ENCODE results near the gene DGKB. TPM values are rescaled to one million over a fixed set of nuclear protein-coding genes. Genes with fewer than 3 reads are reported as not detected.

Gene DGKB
- polyA plus RNA-seq, 2 of the 4 experiments (the other 2 are of a cell fraction): 0.01 TPM; not detected in 1

DNA sequence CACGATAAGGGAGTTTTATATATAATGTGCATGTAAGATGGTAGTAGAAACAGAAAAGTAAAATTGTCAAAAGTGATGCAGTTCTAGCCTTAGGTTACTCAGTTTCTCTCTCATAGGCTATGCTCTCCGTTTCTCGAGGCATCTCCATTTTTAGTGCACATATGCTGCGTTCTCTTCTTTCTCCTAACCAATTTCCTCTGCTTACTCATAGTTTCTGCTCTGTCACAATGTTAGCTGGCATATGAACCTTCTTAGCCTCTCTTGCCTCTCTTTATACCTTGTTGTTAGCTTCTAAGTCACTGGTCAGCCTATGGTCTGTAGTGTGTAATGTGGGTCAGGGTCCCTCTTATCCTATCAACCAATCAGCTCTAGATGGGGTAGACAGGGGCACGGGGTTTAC is 632.5 kb downstream of the DGKB start:
- H3K4me3 ChIP-seq: no peak overlapping the region
- no peak overlapping the region for H3K27ac ChIP-seq
- POLR2A ChIA-PET: no interaction called here
- no peaks in the 10 kb centered on the region for H3K9me3 ChIP-seq
- H3K4me1 ChIP-seq: no peaks in the 10 kb centered on the region
- DNase-seq (ENCODE audit: low read depth in 1 of 2, low spot score in 1 of 2): no peak
- CTCF ChIA-PET: interaction anchor here (0.9 kb wide), 1 partner anchor 186 kb away, joined by 4 read pairs; no protein-coding TSS in a partner anchor
- no peak for TF ChIP-seq MYC (IDR thresholded peaks at IDR 0.05; ENCODE audit: borderline replicate concordance, low read length)
- no peak for TF ChIP-seq RAD21 (conservative IDR thresholded peaks at IDR 0.05 in 1 of 2, IDR thresholded peaks at IDR 0.05 in 1 of 2)
- no peak for TF ChIP-seq CEBPB (IDR thresholded peaks at IDR 0.05)
- TF ChIP-seq BHLHE40 (IDR thresholded peaks at IDR 0.05; ENCODE audit: low read depth, low read length): no peak
- TF ChIP-seq CBX8 (IDR thresholded peaks at IDR 0.05): no peak
- no peak for TF ChIP-seq ZFP36 (IDR thresholded peaks at IDR 0.05; ENCODE audit: borderline replicate concordance, partially characterized antibody)
- TF ChIP-seq CBX2 (IDR thresholded peaks at IDR 0.05; ENCODE audit: borderline replicate concordance, low read depth): no peak
- TF ChIP-seq POLR2AphosphoS2 (conservative IDR thresholded peaks at IDR 0.05; ENCODE audit: low read length): no peak
- TF ChIP-seq NPAS2 (CRISPR knock-in tag; IDR thresholded peaks at IDR 0.05; ENCODE audit: borderline replicate concordance): no peak
- TF ChIP-seq RARB (CRISPR knock-in tag; IDR thresholded peaks at IDR 0.05): no peak
- TF ChIP-seq ZC3H11A (IDR thresholded peaks at IDR 0.05): no peak
- no peak for TF ChIP-seq FOXS1 (CRISPR knock-in tag; IDR thresholded peaks at IDR 0.05)
- TF ChIP-seq CHD2 (IDR thresholded peaks at IDR 0.05; ENCODE audit: low read length, partially characterized antibody): no peak
- TF ChIP-seq, protein P1, sequence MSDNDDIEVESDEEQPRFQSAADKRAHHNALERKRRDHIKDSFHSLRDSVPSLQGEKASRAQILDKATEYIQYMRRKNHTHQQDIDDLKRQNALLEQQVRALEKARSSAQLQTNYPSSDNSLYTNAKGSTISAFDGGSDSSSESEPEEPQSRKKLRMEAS (IDR thresholded peaks at IDR 0.05): no peak
- TF ChIP-seq, protein P2, sequence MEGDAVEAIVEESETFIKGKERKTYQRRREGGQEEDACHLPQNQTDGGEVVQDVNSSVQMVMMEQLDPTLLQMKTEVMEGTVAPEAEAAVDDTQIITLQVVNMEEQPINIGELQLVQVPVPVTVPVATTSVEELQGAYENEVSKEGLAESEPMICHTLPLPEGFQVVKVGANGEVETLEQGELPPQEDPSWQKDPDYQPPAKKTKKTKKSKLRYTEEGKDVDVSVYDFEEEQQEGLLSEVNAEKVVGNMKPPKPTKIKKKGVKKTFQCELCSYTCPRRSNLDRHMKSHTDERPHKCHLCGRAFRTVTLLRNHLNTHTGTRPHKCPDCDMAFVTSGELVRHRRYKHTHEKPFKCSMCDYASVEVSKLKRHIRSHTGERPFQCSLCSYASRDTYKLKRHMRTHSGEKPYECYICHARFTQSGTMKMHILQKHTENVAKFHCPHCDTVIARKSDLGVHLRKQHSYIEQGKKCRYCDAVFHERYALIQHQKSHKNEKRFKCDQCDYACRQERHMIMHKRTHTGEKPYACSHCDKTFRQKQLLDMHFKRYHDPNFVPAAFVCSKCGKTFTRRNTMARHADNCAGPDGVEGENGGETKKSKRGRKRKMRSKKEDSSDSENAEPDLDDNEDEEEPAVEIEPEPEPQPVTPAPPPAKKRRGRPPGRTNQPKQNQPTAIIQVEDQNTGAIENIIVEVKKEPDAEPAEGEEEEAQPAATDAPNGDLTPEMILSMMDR (IDR thresholded peaks at IDR 0.05): no peak
- TF ChIP-seq RNF2 (IDR thresholded peaks at IDR 0.05; ENCODE audit: borderline replicate concordance, low read depth): no peak
- FAIRE-seq: no peak
- ATAC-seq: no peak
- 9% methylated on average over 5 of the region's 5 CpGs for WGBS (ENCODE audit: missing lambda C conversion rate)
- no peak overlapping the region for H3K4me2 ChIP-seq

DNA sequence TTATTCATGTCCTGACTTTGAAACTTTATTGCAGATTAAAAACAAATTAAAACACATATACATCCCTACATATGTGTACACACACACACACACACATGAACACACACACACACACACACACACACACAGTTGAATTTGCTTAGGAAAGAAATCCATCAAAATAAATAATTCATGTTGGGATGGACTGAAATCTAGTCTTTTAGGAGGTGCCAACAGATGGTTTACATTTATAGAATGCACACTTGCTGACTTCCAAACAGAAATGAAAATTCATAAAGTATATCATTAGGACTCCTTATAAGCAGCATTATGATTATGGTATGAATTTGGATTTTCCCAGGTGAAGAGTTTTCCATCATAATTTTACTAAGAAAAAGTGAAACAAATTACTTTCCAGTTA is 642.5 kb downstream of the DGKB start:
- DNase-seq (ENCODE audit: low read depth in 1 of 2, low spot score in 1 of 2) (no peak), FAIRE-seq (no peak), ATAC-seq (no peak)
- H3K9me3 ChIP-seq: no peaks in the 10 kb centered on the region
- no peak overlapping the region for H3K4me3 ChIP-seq
- H3K4me2 ChIP-seq: no peak overlapping the region
- no peaks in the 10 kb centered on the region for H3K4me1 ChIP-seq
- POLR2A ChIA-PET: no interaction called here
- no peak for TF ChIP-seq NR3C1 (IDR thresholded peaks at IDR 0.05)
- TF ChIP-seq, protein P3, sequence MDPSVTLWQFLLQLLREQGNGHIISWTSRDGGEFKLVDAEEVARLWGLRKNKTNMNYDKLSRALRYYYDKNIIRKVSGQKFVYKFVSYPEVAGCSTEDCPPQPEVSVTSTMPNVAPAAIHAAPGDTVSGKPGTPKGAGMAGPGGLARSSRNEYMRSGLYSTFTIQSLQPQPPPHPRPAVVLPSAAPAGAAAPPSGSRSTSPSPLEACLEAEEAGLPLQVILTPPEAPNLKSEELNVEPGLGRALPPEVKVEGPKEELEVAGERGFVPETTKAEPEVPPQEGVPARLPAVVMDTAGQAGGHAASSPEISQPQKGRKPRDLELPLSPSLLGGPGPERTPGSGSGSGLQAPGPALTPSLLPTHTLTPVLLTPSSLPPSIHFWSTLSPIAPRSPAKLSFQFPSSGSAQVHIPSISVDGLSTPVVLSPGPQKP (IDR thresholded peaks at IDR 0.05; ENCODE audit: low read depth, low read length): no peak
- no peak for TF ChIP-seq BHLHE40 (IDR thresholded peaks at IDR 0.05; ENCODE audit: low read depth, low read length)
- no peak for TF ChIP-seq HEYL (CRISPR knock-in tag; IDR thresholded peaks at IDR 0.05)
- TF ChIP-seq CHD4 (IDR thresholded peaks at IDR 0.05; ENCODE audit: borderline replicate concordance): no peak
- TF ChIP-seq POLR2AphosphoS2 (conservative IDR thresholded peaks at IDR 0.05; ENCODE audit: low read length): no peak
- TF ChIP-seq EP300 (IDR thresholded peaks at IDR 0.05): no peak
- no peak for TF ChIP-seq FOSL2 (IDR thresholded peaks at IDR 0.05)
- no peak for TF ChIP-seq FOSL2 (CRISPR knock-in tag; IDR thresholded peaks at IDR 0.05)
- TF ChIP-seq EHMT2 (IDR thresholded peaks at IDR 0.05; ENCODE audit: low read depth): no peak
- H3K27ac ChIP-seq: no peak overlapping the region
- CTCF ChIA-PET: no interaction called here

All from A549 (cell line).